ENCODE results near the gene PLXND1.

DNA sequence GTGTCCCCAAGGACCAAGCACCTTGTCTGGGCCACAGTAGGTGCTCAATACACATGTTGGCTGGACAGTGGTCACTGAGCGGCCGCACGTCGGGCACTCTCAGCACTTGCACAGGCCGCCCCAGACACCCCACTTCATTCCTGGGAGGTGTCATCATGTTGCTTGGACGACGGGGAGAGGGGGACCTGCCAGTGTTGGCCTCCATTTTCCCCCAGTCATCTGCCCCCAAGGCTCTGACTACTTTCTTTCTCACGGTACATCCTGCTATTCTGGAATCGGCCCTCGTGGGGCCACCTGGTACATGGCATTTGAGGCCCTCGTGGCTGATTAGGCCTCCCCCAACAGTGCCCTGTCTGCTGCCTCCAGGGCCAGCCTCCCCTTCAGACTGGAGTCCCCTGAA lies 79.2 kb downstream of the PLXND1 start:
- TF ChIP-seq, protein P1, sequence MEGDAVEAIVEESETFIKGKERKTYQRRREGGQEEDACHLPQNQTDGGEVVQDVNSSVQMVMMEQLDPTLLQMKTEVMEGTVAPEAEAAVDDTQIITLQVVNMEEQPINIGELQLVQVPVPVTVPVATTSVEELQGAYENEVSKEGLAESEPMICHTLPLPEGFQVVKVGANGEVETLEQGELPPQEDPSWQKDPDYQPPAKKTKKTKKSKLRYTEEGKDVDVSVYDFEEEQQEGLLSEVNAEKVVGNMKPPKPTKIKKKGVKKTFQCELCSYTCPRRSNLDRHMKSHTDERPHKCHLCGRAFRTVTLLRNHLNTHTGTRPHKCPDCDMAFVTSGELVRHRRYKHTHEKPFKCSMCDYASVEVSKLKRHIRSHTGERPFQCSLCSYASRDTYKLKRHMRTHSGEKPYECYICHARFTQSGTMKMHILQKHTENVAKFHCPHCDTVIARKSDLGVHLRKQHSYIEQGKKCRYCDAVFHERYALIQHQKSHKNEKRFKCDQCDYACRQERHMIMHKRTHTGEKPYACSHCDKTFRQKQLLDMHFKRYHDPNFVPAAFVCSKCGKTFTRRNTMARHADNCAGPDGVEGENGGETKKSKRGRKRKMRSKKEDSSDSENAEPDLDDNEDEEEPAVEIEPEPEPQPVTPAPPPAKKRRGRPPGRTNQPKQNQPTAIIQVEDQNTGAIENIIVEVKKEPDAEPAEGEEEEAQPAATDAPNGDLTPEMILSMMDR (IDR thresholded peaks at IDR 0.05; ENCODE audit: insufficient read depth, low read length): no peak
- TF ChIP-seq POLR2AphosphoS5 (IDR thresholded peaks at IDR 0.05; ENCODE audit: low read depth) (no peak), GABPA (IDR thresholded peaks at IDR 0.05; ENCODE audit: low read depth) (no peak)
- TF ChIP-seq, protein P2, sequence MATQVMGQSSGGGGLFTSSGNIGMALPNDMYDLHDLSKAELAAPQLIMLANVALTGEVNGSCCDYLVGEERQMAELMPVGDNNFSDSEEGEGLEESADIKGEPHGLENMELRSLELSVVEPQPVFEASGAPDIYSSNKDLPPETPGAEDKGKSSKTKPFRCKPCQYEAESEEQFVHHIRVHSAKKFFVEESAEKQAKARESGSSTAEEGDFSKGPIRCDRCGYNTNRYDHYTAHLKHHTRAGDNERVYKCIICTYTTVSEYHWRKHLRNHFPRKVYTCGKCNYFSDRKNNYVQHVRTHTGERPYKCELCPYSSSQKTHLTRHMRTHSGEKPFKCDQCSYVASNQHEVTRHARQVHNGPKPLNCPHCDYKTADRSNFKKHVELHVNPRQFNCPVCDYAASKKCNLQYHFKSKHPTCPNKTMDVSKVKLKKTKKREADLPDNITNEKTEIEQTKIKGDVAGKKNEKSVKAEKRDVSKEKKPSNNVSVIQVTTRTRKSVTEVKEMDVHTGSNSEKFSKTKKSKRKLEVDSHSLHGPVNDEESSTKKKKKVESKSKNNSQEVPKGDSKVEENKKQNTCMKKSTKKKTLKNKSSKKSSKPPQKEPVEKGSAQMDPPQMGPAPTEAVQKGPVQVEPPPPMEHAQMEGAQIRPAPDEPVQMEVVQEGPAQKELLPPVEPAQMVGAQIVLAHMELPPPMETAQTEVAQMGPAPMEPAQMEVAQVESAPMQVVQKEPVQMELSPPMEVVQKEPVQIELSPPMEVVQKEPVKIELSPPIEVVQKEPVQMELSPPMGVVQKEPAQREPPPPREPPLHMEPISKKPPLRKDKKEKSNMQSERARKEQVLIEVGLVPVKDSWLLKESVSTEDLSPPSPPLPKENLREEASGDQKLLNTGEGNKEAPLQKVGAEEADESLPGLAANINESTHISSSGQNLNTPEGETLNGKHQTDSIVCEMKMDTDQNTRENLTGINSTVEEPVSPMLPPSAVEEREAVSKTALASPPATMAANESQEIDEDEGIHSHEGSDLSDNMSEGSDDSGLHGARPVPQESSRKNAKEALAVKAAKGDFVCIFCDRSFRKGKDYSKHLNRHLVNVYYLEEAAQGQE (IDR thresholded peaks at IDR 0.05; ENCODE audit: insufficient replicate concordance, low read depth): no peak
